NCI-H524 treated with DMSO at 0.1 percent for 48 hours (cell line): ENCODE data around the gene YIPF3.
"Not testable (repeated sequence)": the region's sequence is repeated elsewhere in the genome, so short reads cannot be mapped to it uniquely, and the experiment has no call there.

Source experiments
- DNase-seq: peaks from one replicate; lab custom pipeline; 2025; lab: John Stamatoyannopoulos, UW

The YIPF3 gene

GRCh38 chr6:43493230-43493629, 23.5 kb downstream of the YIPF3 start:
- no peak for DNase-seq

GRCh38 chr6:43492673-43493072, 24.1 kb downstream of the YIPF3 start:
- DNase-seq = no peak

- no peak for DNase-seq
Observed at GRCh38 chr6:43491750-43492661, 24.7 kb downstream of the YIPF3 start.

- no peak for DNase-seq
Observed at GRCh38 chr6:43490523-43490939, 26.2 kb downstream of the YIPF3 start.

GRCh38 chr6:43489277-43490072, 27.3 kb downstream of the YIPF3 start:
- DNase-seq = no peak

GRCh38 chr6:43488667-43489276, 28.0 kb downstream of the YIPF3 start:
- DNase-seq = no peak

GRCh38 chr6:43481591-43482236, 35.0 kb downstream of the YIPF3 start:
- DNase-seq = no peak

GRCh38 chr6:43481075-43481474, 35.7 kb downstream of the YIPF3 start:
- no peak for DNase-seq

GRCh38 chr6:43478008-43478372, 38.7 kb downstream of the YIPF3 start:
- DNase-seq = peak; percentile 48

- DNase-seq = no peak
Observed at GRCh38 chr6:43477235-43478007, 39.3 kb downstream of the YIPF3 start, which contains the start of gene TJAP1. Gene TJAP1, plus strand, starts transcription at chr6:43477570. Its CDS starts 21,432 bp downstream, at chr6:43499002.

- DNase-seq = no peak
Observed at GRCh38 chr6:43476746-43477145, 40.0 kb downstream of the YIPF3 start.

- DNase-seq = peak; percentile 94
Observed at GRCh38 chr6:43475516-43475915, 41.2 kb downstream of the YIPF3 start.

- DNase-seq = no peak
Observed at GRCh38 chr6:43472515-43472914, 44.2 kb downstream of the YIPF3 start.

- no peak for DNase-seq
Observed at GRCh38 chr6:43471399-43471798, 45.3 kb downstream of the YIPF3 start.

- DNase-seq = no peak
Observed at GRCh38 chr6:43469947-43470346, 46.8 kb downstream of the YIPF3 start.

GRCh38 chr6:43468748-43469681, 47.7 kb downstream of the YIPF3 start:
- DNase-seq = no peak

- peak; percentile 41 for DNase-seq
Observed at GRCh38 chr6:43468240-43468639, 48.5 kb downstream of the YIPF3 start.

GRCh38 chr6:43467752-43468151, 49.0 kb downstream of the YIPF3 start:
- no peak for DNase-seq

- DNase-seq = not testable (repeated sequence)
Observed at GRCh38 chr6:43467265-43467664, 49.5 kb downstream of the YIPF3 start.

- no peak for DNase-seq
Observed at GRCh38 chr6:43465948-43466347, 50.8 kb downstream of the YIPF3 start.
